Smooth muscle cell (in vitro differentiated cells): Measurements from ENCODE around the gene SURF1. TPM values are rescaled to one million over a fixed set of nuclear protein-coding genes. Genes with fewer than 3 reads are reported as not detected.
A peak's percentile ranks its signal among the peaks of the same experiment; 100 is the strongest.

Experiments
- DNase-seq: peaks from one replicate; lab custom pipeline; 2025; ENCODE audit not compliant: unreplicated experiment; lab: John Stamatoyannopoulos, UW
- H2AFZ ChIP-seq: fragments of 200-600 bp; sonication (generic); 2 replicates; pipeline ENCODE4 v1.6.0; 2016; ENCODE audit warnings: antibody characterized with exemption, low read depth, mild to moderate bottlenecking
- H3F3A ChIP-seq: fragments of 200-600 bp; sonication (generic); 2 replicates; pipeline ENCODE4 v1.6.0; 2017; ENCODE audit warnings: antibody characterized with exemption, low read depth
- H3K27ac ChIP-seq: fragments of 200-600 bp; sonication (generic); 2 replicates; pipeline ENCODE4 v1.5.1; 2016; ENCODE audit warnings: low read depth, mild to moderate bottlenecking
- H3K27me3 ChIP-seq: fragments of 200-600 bp; sonication (generic); 2 replicates; pipeline ENCODE4 v1.6.1; 2016; ENCODE audit warnings: low read depth, mild to moderate bottlenecking
- H3K36me3 ChIP-seq: fragments of 200-600 bp; sonication (generic); 2 replicates; pipeline ENCODE4 v1.5.1; 2016; ENCODE audit warnings: low read depth
- H3K4me1 ChIP-seq: fragments of 200-600 bp; sonication (generic); 2 replicates; pipeline ENCODE4 v1.5.1; 2016; ENCODE audit warnings: low read depth
- H3K4me2 ChIP-seq: fragments of 200-600 bp; sonication (generic); 2 replicates; pipeline ENCODE4 v1.6.0; 2016; ENCODE audit warnings: mild to moderate bottlenecking
- H3K4me3 ChIP-seq: fragments of 200-600 bp; sonication (generic); 2 replicates; pipeline ENCODE4 v1.5.1; 2016; ENCODE audit warnings: mild to moderate bottlenecking
- H3K79me2 ChIP-seq: fragments of 200-600 bp; sonication (generic); 2 replicates; pipeline ENCODE4 v1.6.0; 2016; ENCODE audit warnings: low read depth, mild to moderate bottlenecking
- H3K9ac ChIP-seq: fragments of 200-600 bp; sonication (generic); 2 replicates; pipeline ENCODE4 v1.6.0; 2016; ENCODE audit warnings: low read depth
- H3K9me3 ChIP-seq: fragments of 200-600 bp; sonication (generic); replicated peaks from 2 replicates; pipeline ENCODE4 v1.5.1; 2016; ENCODE audit warnings: low read depth
- H4K20me1 ChIP-seq: fragments of 200-600 bp; sonication (generic); 2 replicates; pipeline ENCODE4 v1.6.0; 2016; ENCODE audit warnings: low read depth
- WGBS: methylation state at CpG from one replicate; pipeline ENCODE4 v1.1.7; 2016; ENCODE audit warnings: low lambda C conversion rate; 5-methylcytosine and 5-hydroxymethylcytosine counted together
- polyA plus RNA-seq: library from polyadenylated mRNA; unstranded; fragments of >200 nt; fragmentation: Nextera tagmentation; extraction: Ambion mirVana; gene quantifications from 2 replicates; pipeline ENCODE4 v1.2.1, GENCODE V29; 2016
- total RNA-seq: library from RNA; depleted of rRNA; stranded (reverse); fragments of >200 nt; gene quantifications from 2 replicates; pipeline ENCODE4 v1.2.3, GENCODE V29; 2014
- TF ChIP-seq, protein P1 (sequence below): fragments of 200-600 bp; sonication (generic); IDR thresholded peaks from 2 replicates; pipeline ENCODE4 v1.5.1; 2017; ENCODE audit warnings: borderline replicate concordance, mild to moderate bottlenecking, antibody characterized with exemption; ENCODE audit not compliant: insufficient read depth, poor library complexity, severe bottlenecking

SURF1 gene
- total and polyA plus RNA-seq, 2 experiments from 2014 or later, result 33.5 to 60.7 TPM

DNA sequence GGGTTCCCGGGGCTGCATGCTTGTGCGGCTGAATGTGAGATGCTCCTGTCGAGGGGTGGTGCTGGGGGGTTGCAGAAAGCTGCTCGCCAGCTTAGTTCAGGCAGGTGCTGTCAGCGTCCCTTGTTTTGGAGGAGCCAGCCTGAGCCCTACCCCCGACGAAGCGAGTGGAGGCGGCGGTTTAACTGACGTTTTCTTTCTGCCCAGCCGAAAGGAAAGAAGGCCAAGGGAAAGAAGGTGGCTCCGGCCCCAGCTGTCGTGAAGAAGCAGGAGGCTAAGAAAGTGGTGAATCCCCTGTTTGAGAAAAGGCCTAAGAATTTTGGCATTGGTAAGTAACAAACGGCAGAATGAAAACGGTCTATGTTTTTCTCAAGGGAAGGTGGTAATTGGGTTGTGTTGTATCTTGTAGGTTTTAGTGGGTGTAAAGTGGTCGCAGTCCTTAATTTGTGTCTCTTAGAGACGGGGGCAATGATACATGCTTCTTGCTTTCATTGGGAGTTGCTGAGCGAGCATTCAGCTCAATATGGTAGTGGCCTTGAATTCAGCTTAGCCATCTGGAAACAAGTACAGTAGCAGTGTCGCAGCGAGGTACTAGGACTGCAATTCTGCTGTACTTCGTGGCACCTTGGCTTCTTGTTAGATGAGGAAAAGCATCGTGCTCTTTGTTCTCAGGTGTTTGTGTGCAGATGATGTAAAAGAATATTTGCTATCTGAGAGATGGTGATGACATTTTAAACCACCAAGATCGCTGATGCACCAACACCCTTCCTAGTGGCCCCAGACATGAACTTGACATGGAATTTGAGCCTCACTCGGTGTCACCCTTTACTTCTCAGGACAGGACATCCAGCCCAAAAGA, 7.3 kb downstream of the SURF1 start:
- peak overlapping the region; percentile 85 for H3K4me3 ChIP-seq
- H3K4me2 ChIP-seq, result peak overlapping the region; percentile 96
- H3K79me2 ChIP-seq, result peaks cover 45% of the 10 kb centered on the region
- H3F3A ChIP-seq, result peaks cover 49% of the 10 kb centered on the region
- WGBS, result 20% methylated on average over 25 of the region's 25 CpGs
- H3K9ac ChIP-seq, result peak overlapping the region; percentile 96
- H3K36me3 ChIP-seq, result no peaks in the 10 kb centered on the region
- H3K27me3 ChIP-seq, result no peaks in the 10 kb centered on the region
- TF ChIP-seq, protein P1, sequence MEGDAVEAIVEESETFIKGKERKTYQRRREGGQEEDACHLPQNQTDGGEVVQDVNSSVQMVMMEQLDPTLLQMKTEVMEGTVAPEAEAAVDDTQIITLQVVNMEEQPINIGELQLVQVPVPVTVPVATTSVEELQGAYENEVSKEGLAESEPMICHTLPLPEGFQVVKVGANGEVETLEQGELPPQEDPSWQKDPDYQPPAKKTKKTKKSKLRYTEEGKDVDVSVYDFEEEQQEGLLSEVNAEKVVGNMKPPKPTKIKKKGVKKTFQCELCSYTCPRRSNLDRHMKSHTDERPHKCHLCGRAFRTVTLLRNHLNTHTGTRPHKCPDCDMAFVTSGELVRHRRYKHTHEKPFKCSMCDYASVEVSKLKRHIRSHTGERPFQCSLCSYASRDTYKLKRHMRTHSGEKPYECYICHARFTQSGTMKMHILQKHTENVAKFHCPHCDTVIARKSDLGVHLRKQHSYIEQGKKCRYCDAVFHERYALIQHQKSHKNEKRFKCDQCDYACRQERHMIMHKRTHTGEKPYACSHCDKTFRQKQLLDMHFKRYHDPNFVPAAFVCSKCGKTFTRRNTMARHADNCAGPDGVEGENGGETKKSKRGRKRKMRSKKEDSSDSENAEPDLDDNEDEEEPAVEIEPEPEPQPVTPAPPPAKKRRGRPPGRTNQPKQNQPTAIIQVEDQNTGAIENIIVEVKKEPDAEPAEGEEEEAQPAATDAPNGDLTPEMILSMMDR, result no peak
- no peak overlapping the region for H2AFZ ChIP-seq
- peaks cover 65% of the 10 kb centered on the region for H4K20me1 ChIP-seq
- peak overlapping the region; percentile 97 for H3K27ac ChIP-seq
- no peak for DNase-seq
- H3K9me3 ChIP-seq, result no peaks in the 10 kb centered on the region
- peaks cover 13% of the 10 kb centered on the region for H3K4me1 ChIP-seq

DNA sequence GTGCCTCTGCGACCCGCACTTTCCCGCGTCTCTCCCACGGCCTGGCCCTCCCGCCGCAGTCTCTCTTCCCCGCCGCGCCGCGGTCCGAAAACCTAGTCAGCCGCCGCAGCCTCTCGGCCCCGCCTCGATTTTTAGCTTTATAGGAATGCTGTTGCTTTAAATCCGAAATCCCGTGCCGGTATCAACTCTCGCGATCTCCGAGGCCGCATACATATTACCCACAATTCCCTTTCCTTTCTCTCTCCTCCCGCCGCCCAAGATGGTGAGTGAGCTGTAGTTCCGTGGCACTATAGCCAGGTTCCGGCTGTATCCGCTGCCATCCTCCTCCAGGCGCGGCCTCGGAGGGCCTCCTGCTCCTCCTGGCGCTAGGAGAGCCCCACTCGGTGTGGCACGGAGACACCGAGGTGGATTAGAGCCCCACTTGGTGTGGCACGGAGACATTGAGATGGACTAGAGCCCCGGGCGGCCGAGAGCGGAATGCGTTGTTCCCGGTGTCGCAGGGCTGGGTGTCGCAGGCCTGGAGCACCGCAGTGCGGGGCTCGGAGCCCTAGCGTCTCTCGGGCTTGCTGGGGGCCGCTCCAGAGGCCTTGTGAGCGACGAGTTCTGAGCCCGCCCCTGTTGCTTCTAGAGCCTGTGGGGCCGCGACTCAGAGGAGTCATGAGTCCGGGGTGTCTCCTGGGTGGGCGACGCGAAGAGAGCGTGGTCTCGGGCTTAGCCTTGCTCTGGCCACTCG, 8.1 kb downstream of the SURF1 start, which contains the start of the genes MED22 and RPL7A:
Gene MED22, minus strand, starts transcription at position 147 of the 733 bp plus-strand sequence. CDS start 1,469 bp downstream, outside the sequence.
Gene RPL7A, plus strand, starts transcription at position 234 of the 733 bp plus-strand sequence. Its CDS starts 26 bp downstream, at position 260.
- no peaks in the 10 kb centered on the region for H3K36me3 ChIP-seq
- H3K79me2 ChIP-seq, result peaks cover 45% of the 10 kb centered on the region
- TF ChIP-seq, protein P1, result no peak
- H3K27ac ChIP-seq, result peak within 1 kb of the TSS; percentile 97
- H2AFZ ChIP-seq, result peak within 1 kb of the TSS; percentile 20
- peak within 1 kb of the TSS; percentile 85 for H3K4me3 ChIP-seq
- peak within 1 kb of the TSS; percentile 96 for H3K9ac ChIP-seq
- under 1% methylated on average over 64 of the region's 64 CpGs for WGBS
- H3F3A ChIP-seq, result peaks cover 41% of the 10 kb centered on the region
- no peaks in the 10 kb centered on the region for H3K9me3 ChIP-seq
- H3K27me3 ChIP-seq, result no peaks in the 10 kb centered on the region
- H3K4me2 ChIP-seq, result peak within 1 kb of the TSS; percentile 96
- peaks cover 65% of the 10 kb centered on the region for H4K20me1 ChIP-seq
- peaks cover 13% of the 10 kb centered on the region for H3K4me1 ChIP-seq
- DNase-seq, result peak; percentile 73

DNA sequence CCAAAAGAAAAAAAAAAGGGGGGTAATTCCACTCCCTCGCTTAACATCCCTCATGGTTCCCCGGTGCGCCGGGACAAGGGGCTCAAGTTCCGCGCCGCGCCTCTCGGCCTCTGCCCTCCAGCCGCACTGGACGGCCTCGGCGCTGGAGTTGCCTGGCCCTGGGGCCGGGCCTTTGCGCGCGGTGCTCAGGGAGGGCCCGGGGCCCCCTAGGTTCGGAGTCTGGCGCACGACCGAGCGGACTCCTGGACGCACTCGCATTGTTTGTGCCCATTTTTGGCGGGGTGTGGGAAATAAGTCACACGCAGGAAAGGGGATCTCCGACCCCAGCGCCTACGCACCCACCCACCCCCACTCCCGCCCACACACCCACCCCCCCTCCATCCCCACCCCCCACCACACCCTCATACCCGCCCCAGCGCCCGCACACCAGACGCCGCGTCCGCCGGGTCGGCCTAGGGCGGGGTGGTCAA, 8.7 kb downstream of the SURF1 start:
- Histone ChIP-seq H3K4me1 (peaks cover 13% of the 10 kb centered on the region), H3K27ac (peak overlapping the region; percentile 97), H3K27me3 (no peaks in the 10 kb centered on the region), H3K36me3 (no peaks in the 10 kb centered on the region), H3K4me2 (peak overlapping the region; percentile 96), H3K9me3 (no peaks in the 10 kb centered on the region), H3K4me3 (peak overlapping the region; percentile 85), H2AFZ (no peak overlapping the region), H3K9ac (peak overlapping the region; percentile 96), H3F3A (peaks cover 36% of the 10 kb centered on the region), H3K79me2 (peaks cover 45% of the 10 kb centered on the region), H4K20me1 (peaks cover 65% of the 10 kb centered on the region)
- DNase-seq, result no peak
- 1% methylated on average over 31 of the region's 41 CpGs for WGBS
- TF ChIP-seq, protein P1, result no peak
